H1 (cell line): ENCODE results near the gene FGB. TPM values are rescaled to one million over a fixed set of nuclear protein-coding genes. Genes with fewer than 3 reads are reported as not detected.
A peak's percentile ranks its signal among the peaks of the same experiment; 100 is the strongest.

Experiments
- BCL11A ChIP-seq, 2 experiments: IDR thresholded peaks; one replicate each; pipeline ENCODE4 v1.6.1; 2011; ENCODE audit warnings: low read depth in 2 of 2, low read length in 2 of 2, mild to moderate bottlenecking in 2 of 2
- CBX5 ChIP-seq: fragments of 300-800, 300-1000 bp; sonication (generic); IDR thresholded peaks from 2 replicates; pipeline ENCODE4 v1.7.1; 2016; ENCODE audit warnings: antibody characterized with exemption, low read length, low read depth
- E2F6 ChIP-seq: IDR thresholded peaks from 2 replicates; pipeline ENCODE4 v1.6.1; 2012; ENCODE audit warnings: inconsistent platforms
- HDAC6 ChIP-seq: IDR thresholded peaks from one replicate; pipeline ENCODE4 v1.7.1; 2012; ENCODE audit warnings: low read depth, mild to moderate bottlenecking, inconsistent platforms, low read length, moderate library complexity
- JUND ChIP-seq: IDR thresholded peaks from 2 replicates; pipeline ENCODE4 v1.6.1; 2011; ENCODE audit warnings: mild to moderate bottlenecking, improper control_type of control experiment, low read length
- MAFK ChIP-seq: IDR thresholded peaks from 2 replicates; pipeline ENCODE4 v1.6.1; 2012; ENCODE audit warnings: low read depth, mild to moderate bottlenecking, improper control_type of control experiment, low read length
- MAX ChIP-seq: IDR thresholded peaks from 2 replicates; pipeline ENCODE4 v1.6.1; 2012; ENCODE audit warnings: inconsistent platforms
- SAP30 ChIP-seq: fragments of 300-600 bp; sonication (generic); IDR thresholded peaks from 2 replicates; pipeline ENCODE4 v1.7.1; 2012; ENCODE audit warnings: low read length, moderate library complexity, mild to moderate bottlenecking, inconsistent platforms; ENCODE audit not compliant: insufficient read depth, insufficient replicate concordance
- SIX5 ChIP-seq: IDR thresholded peaks from 2 replicates; pipeline ENCODE4 v1.6.1; 2011; ENCODE audit warnings: mild to moderate bottlenecking, low read depth, low read length
- SP4 ChIP-seq: IDR thresholded peaks from 2 replicates; pipeline ENCODE4 v1.6.1; 2012; ENCODE audit warnings: low read length, inconsistent platforms
- TCF12 ChIP-seq: IDR thresholded peaks from 2 replicates; pipeline ENCODE4 v1.6.1; 2011; ENCODE audit warnings: low read depth, mild to moderate bottlenecking, low read length
- polyA plus RNA-seq, 7 experiments: library from polyadenylated mRNA; depleted of rRNA in 3 of 7; stranded (reverse) in 5 of 7; unstranded in 2 of 7; fragments of >200 nt in 5 of 7; fragments of 200-250 nt in 2 of 7; gene quantifications; 1 replicate in 5 of 7; 2 replicates in 1 of 7; 4 replicates in 1 of 7; pipeline versions ENCODE4 v1.2.1 to v1.2.3, GENCODE V29; 2011 to 2013; ENCODE audit warnings: missing spikeins in 2 of 7, mixed read lengths in 2 of 7
- total RNA-seq: library from RNA; stranded (reverse); fragmentation: NEBNext Ultra II Directional; extraction: Animal tissue kit (Norgen Biotek cat#: 25700); gene quantifications from 2 replicates; pipeline ENCODE4 v1.2.1, GENCODE V29; 2021

FGB gene
- total and polyA plus RNA-seq, 2 of the 8 experiments (the other 6 are each of a cell fraction or from before 2014, with no cell fraction given), result not detected

- TF ChIP-seq E2F6, result no peak
- no peak for TF ChIP-seq MAFK
- peak; percentile 44 for TF ChIP-seq SAP30
- no peak for TF ChIP-seq BCL11A (IDR thresholded peaks at IDR 0.05; ENCODE audit: low read depth in 2 of 2, low read length in 2 of 2)
- TF ChIP-seq SP4, result 0 out of 2 replicates have a peak, but pooled peaks have one; percentile 57
- no peak for TF ChIP-seq JUND
- TF ChIP-seq CBX5, result no peak
- TF ChIP-seq MAX, result peak; percentile 13; the same call in 1 of the 2 replicates
- TF ChIP-seq SIX5, result no peak
- no peak for TF ChIP-seq TCF12
- no peak for TF ChIP-seq HDAC6
Measured at GRCh38 chr4:154549894-154550790, 12.7 kb upstream of the FGB start, which contains the start of gene PLRG1 (continued).
